Breast epithelium (tissue), 4 donors: Measurements from ENCODE around the gene CISD2. TPM values are rescaled to one million over a fixed set of nuclear protein-coding genes. Genes with fewer than 3 reads are reported as not detected.
"Not testable (repeated sequence)": the region's sequence is repeated elsewhere in the genome, so short reads cannot be mapped to it uniquely, and the experiment has no call there.

Experiments
- DNase-seq, 2 donors: peaks; one replicate each; pipeline ENCODE4 v3.0.0-alpha.2; 2019; ENCODE audit warnings: low spot score in 2 of 2
- H3K27ac ChIP-seq, 2 donors: fragments of 200-600 bp; sonication (generic) in 1 of 2; one replicate each; pipeline ENCODE4 v1.5.1; 2016 to 2019; ENCODE audit warnings: mild to moderate bottlenecking in 1 of 2
- H3K27me3 ChIP-seq, 2 donors: fragments of 200-600 bp; sonication (generic) in 1 of 2; one replicate each; pipeline versions ENCODE4 v1.5.1 to v1.6.0; 2017 to 2019; ENCODE audit warnings: control low read depth in 1 of 2, mild to moderate bottlenecking in 1 of 2
- H3K36me3 ChIP-seq: fragments of 200-600 bp; one replicate; pipeline ENCODE4 v1.5.1; 2019
- H3K4me1 ChIP-seq, 2 donors: fragments of 200-600 bp; sonication (generic); one replicate each; pipeline ENCODE4 v1.5.1; 2016 to 2019; ENCODE audit warnings: control low read depth in 1 of 2
- H3K4me3 ChIP-seq, 3 donors: fragments of 200-600 bp; sonication (generic); 1 replicate in 2 of 3; 2 replicates in 1 of 3; pipeline ENCODE4 v1.5.1; 2016 to 2019; ENCODE audit warnings: mild to moderate bottlenecking in 3 of 3, moderate library complexity in 2 of 3
- H3K9me3 ChIP-seq, 2 donors: fragments of 200-600 bp; sonication (generic) in 1 of 2; one replicate each; pipeline ENCODE4 v1.5.1; 2016 to 2019; ENCODE audit warnings: control low read depth in 1 of 2
- POLR2A ChIP-seq: fragments of 450-650 bp; IDR thresholded peaks from one replicate; pipeline ENCODE4 v1.6.1; 2016; ENCODE audit warnings: antibody characterized with exemption, mild to moderate bottlenecking, moderate library complexity
- POLR2AphosphoS5 ChIP-seq, 3 donors: sonication (generic); formaldehyde crosslinking; IDR thresholded peaks; one replicate each; pipeline ENCODE4 v1.6.1; 2017; ENCODE audit warnings: antibody characterized with exemption in 3 of 3
- intact Hi-C: fragments of 100-400 bp; cut with DNase I; formaldehyde crosslinking; loops from one replicate; pipeline ENCODE4 v1.15.1; 2023; ENCODE audit warnings: low total_unique reads
- total RNA-seq, 3 donors: library from RNA; depleted of rRNA; stranded (reverse); fragments of >200 nt; gene quantifications; one replicate each; pipeline ENCODE4 v1.1.0, GENCODE V29; 2016
- TF ChIP-seq, protein P1 (sequence below), 3 donors: fragments of 450-650 bp; IDR thresholded peaks; one replicate each; pipeline ENCODE4 v1.5.1; 2016 to 2017; ENCODE audit warnings: antibody characterized with exemption in 3 of 3, mild to moderate bottlenecking in 3 of 3, moderate library complexity in 3 of 3

Gene CISD2
- total RNA-seq, 3 donors from 2014 or later, result 9.0 to 23.9 (median 17.4) TPM

- intact Hi-C loops, result no loop called here
- Histone ChIP-seq H3K36me3 (no peaks in the 10 kb centered on the region), H3K27me3 (no peaks in the 10 kb centered on the region), H3K9me3 (peaks cover 7 to 9% of the 10 kb centered on the region in 2 donors), H3K4me1 (no peaks in the 10 kb centered on the region), H3K27ac (no peak overlapping the region), H3K4me3 (no peak overlapping the region)
- no peak for DNase-seq
- no peak for TF ChIP-seq POLR2A
- no peak for TF ChIP-seq POLR2AphosphoS5 (IDR thresholded peaks at IDR 0.05)
- TF ChIP-seq, protein P1, sequence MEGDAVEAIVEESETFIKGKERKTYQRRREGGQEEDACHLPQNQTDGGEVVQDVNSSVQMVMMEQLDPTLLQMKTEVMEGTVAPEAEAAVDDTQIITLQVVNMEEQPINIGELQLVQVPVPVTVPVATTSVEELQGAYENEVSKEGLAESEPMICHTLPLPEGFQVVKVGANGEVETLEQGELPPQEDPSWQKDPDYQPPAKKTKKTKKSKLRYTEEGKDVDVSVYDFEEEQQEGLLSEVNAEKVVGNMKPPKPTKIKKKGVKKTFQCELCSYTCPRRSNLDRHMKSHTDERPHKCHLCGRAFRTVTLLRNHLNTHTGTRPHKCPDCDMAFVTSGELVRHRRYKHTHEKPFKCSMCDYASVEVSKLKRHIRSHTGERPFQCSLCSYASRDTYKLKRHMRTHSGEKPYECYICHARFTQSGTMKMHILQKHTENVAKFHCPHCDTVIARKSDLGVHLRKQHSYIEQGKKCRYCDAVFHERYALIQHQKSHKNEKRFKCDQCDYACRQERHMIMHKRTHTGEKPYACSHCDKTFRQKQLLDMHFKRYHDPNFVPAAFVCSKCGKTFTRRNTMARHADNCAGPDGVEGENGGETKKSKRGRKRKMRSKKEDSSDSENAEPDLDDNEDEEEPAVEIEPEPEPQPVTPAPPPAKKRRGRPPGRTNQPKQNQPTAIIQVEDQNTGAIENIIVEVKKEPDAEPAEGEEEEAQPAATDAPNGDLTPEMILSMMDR (IDR thresholded peaks at IDR 0.05), result no peak
These were observed 10.1 kb downstream of the CISD2 start for GRCh38 chr4:102878901-102879300.

- DNase-seq, result no peak
- no peaks in the 10 kb centered on the region for H3K4me1 ChIP-seq
- H3K36me3 ChIP-seq, result no peaks in the 10 kb centered on the region
- peaks cover 7 to 9% of the 10 kb centered on the region in 2 donors for H3K9me3 ChIP-seq
- H3K4me3 ChIP-seq, result no peak overlapping the region
- TF ChIP-seq POLR2AphosphoS5 (IDR thresholded peaks at IDR 0.05) (no peak), POLR2A (no peak)
- TF ChIP-seq, protein P1 (IDR thresholded peaks at IDR 0.05), result no peak
- H3K27me3 ChIP-seq, result no peaks in the 10 kb centered on the region
- H3K27ac ChIP-seq, result no peak overlapping the region
- intact Hi-C loops, result no loop called here
These were observed 12.6 kb downstream of the CISD2 start for GRCh38 chr4:102881343-102881742.

GRCh38 chr4:102883278-102883677, 14.5 kb downstream of the CISD2 start:
- no peak overlapping the region for H3K27ac ChIP-seq
- DNase-seq, result no peak
- TF ChIP-seq POLR2AphosphoS5 (IDR thresholded peaks at IDR 0.05), result no peak
- TF ChIP-seq, protein P1 (IDR thresholded peaks at IDR 0.05), result no peak
- TF ChIP-seq POLR2A, result no peak
- H3K36me3 ChIP-seq, result no peaks in the 10 kb centered on the region
- no peaks in the 10 kb centered on the region for H3K4me1 ChIP-seq
- no peaks in the 10 kb centered on the region for H3K9me3 ChIP-seq
- no peak overlapping the region for H3K4me3 ChIP-seq
- intact Hi-C loops, result no loop called here
- H3K27me3 ChIP-seq, result no peaks in the 10 kb centered on the region

- H3K4me1 ChIP-seq, result not testable (repeated sequence)
These were observed 19.8 kb downstream of the CISD2 start for GRCh38 chr4:102888570-102888969.

DNA sequence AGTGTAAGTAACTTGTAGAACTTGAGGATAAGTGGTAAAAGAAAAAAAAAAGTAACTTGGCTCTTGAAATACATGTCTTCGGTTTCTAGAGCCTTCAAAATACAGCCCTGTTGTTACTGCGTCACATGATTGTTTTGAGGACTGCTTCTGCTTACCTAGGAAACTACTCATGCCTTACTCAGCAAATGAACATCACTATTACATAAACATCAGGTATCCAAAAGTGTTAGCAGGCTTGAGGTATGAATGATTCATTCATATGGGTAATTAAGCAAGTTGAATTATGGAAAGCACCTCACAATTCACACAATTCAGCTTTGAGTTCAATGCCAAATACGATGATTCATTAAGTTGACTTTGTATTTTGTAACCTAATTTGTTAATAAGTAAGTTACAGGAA, 21.1 kb downstream of the CISD2 start:
- peak overlapping the region in 1 of 2 donors; percentile 4 for H3K27ac ChIP-seq
- intact Hi-C loops, H3K36me3 ChIP-seq, H3K4me1 ChIP-seq, H3K27me3 ChIP-seq, H3K4me3 ChIP-seq, DNase-seq, H3K9me3 ChIP-seq: not testable (repeated sequence)

More at GRCh38 chr4:102888570-102888969, 19.8 kb downstream of the CISD2 start:
- H3K4me3 ChIP-seq, H3K27me3 ChIP-seq, H3K36me3 ChIP-seq, H3K9me3 ChIP-seq, H3K27ac ChIP-seq, intact Hi-C loops, DNase-seq: not testable (repeated sequence)

DNA sequence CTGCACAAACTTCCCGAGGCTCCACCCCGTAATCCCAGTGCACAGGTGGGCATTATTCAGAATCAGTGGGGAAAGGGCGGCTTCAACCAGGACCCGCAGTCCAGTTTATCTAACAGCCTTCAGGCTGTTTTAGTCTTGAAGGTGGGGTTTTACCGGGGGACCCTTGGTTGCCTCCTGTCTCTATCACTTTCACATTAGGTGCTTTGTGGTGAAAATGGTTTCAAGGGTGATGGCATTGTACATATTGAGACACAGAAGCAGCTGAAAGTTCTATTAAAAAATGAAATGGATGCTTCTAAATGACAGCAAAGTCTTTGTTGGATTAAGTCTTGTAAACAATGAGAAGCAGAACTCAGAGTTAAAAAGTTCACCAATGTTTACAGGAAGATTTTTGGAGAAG, 27.8 kb downstream of the CISD2 start:
- H3K36me3 ChIP-seq, intact Hi-C loops, H3K9me3 ChIP-seq, DNase-seq, H3K27ac ChIP-seq, H3K4me1 ChIP-seq, H3K27me3 ChIP-seq, H3K4me3 ChIP-seq: not testable (repeated sequence)

DNA sequence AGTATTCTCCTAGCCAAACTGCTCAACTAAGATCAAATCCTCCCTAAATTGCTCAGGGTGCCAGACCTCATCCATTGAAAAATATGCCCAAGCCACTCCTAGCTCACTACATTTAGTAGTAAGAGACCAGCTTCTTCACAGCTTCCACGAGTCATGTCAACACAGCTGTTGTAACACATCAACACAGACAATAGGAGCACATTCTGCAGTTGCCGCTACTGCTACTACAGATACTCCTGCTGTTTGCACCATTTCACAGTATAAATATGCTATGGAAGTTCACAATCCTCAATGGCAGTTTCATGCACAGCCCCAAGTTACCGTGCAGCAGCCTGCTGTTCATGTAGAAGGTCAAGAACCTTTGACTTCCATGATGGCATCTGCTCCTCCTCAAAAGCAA, 28.8 kb downstream of the CISD2 start:
- intact Hi-C loops, H3K36me3 ChIP-seq, H3K27ac ChIP-seq, DNase-seq, H3K4me1 ChIP-seq, H3K9me3 ChIP-seq, H3K4me3 ChIP-seq, H3K27me3 ChIP-seq: not testable (repeated sequence)
